NCI-H82 (cell line): ENCODE results near the gene IL36B.

Source experiments
- DNase-seq: peaks from one replicate; lab custom pipeline; 2025; lab: John Stamatoyannopoulos, UW

IL36B gene

GRCh38 chr2:113056521-113056920 is 3.9 kb upstream of the IL36B start:
- no peak for DNase-seq

GRCh38 chr2:113054066-113054465 is 1.4 kb upstream of the IL36B start:
- DNase-seq = no peak

GRCh38 chr2:113053666-113054065 is 999 bp upstream of the IL36B start:
- DNase-seq = no peak

GRCh38 chr2:113050921-113051895 is 1.5 kb downstream of the IL36B start:
- DNase-seq = no peak

- DNase-seq = no peak
Observed at GRCh38 chr2:113046465-113046864, 6.2 kb downstream of the IL36B start.

GRCh38 chr2:113041871-113042270 is 10.8 kb downstream of the IL36B start:
- no peak for DNase-seq

GRCh38 chr2:113039719-113040118 is 12.9 kb downstream of the IL36B start:
- DNase-seq = no peak

GRCh38 chr2:113039158-113039557 is 13.5 kb downstream of the IL36B start:
- DNase-seq = no peak

- DNase-seq = no peak
Observed at GRCh38 chr2:113038291-113038690, 14.4 kb downstream of the IL36B start.

- no peak for DNase-seq
Observed at GRCh38 chr2:113036763-113037162, 15.9 kb downstream of the IL36B start.

GRCh38 chr2:113034016-113034415 is 18.7 kb downstream of the IL36B start:
- DNase-seq = no peak

GRCh38 chr2:113032737-113033136 is 19.9 kb downstream of the IL36B start:
- DNase-seq = no peak

- DNase-seq = no peak
Observed at GRCh38 chr2:113028112-113028511, 24.6 kb downstream of the IL36B start.

GRCh38 chr2:113027691-113028090 is 25.0 kb downstream of the IL36B start:
- DNase-seq = no peak

GRCh38 chr2:113025737-113026136 is 26.9 kb downstream of the IL36B start:
- no peak for DNase-seq

GRCh38 chr2:113024764-113025163 is 27.9 kb downstream of the IL36B start:
- DNase-seq = no peak

GRCh38 chr2:113021312-113021711 is 31.4 kb downstream of the IL36B start:
- no peak for DNase-seq

GRCh38 chr2:113018509-113018908 is 34.2 kb downstream of the IL36B start:
- DNase-seq = no peak

GRCh38 chr2:113015655-113016054 is 37.0 kb downstream of the IL36B start:
- no peak for DNase-seq

GRCh38 chr2:113015042-113015441 is 37.6 kb downstream of the IL36B start:
- no peak for DNase-seq

GRCh38 chr2:113014067-113014466 is 38.6 kb downstream of the IL36B start:
- DNase-seq = no peak

- no peak for DNase-seq
Observed at GRCh38 chr2:113013336-113013661, 39.4 kb downstream of the IL36B start.

- no peak for DNase-seq
Observed at GRCh38 chr2:113012436-113013335, 40.0 kb downstream of the IL36B start.
